Endothelial cell of umbilical vein (primary cell): ENCODE measurements around the gene PDLIM1. TPM values are rescaled to one million over a fixed set of nuclear protein-coding genes. Genes with fewer than 3 reads are reported as not detected.

ENCODE experiments used
- BruUV-seq: library from RNA; stranded (reverse); fragments of 400-500 nt; replicated peaks from 2 replicates; lab custom pipeline; 2021; lab: Mats Ljungman, UMichigan
- CTCF ChIA-PET: fragments of 300-600, 350-600 bp; sonication (Branson Sonifier 250); formaldehyde crosslinking; loops from one replicate; lab custom pipeline; 2021; ENCODE audit warnings: antibody characterized with exemption, inconsistent platforms; lab: Charles Lee
- POLR2A ChIA-PET: fragments of 300-600, 350-600 bp; sonication (Branson Sonifier 250); formaldehyde crosslinking; loops from one replicate; lab custom pipeline; 2021; ENCODE audit warnings: antibody characterized with exemption, inconsistent platforms; lab: Charles Lee
- DNase-seq: peaks from one replicate; pipeline ENCODE4 v3.0.0-alpha.2; 2011; ENCODE audit warnings: low read depth, low spot score
- FAIRE-seq: peaks from 2 replicates; lab custom pipeline; 2011; peaks lifted over from hg19 to GRCh38; lab: Jason Lieb, UNC
- H2AFZ ChIP-seq: 2 replicates; pipeline ENCODE4 v1.6.0; 2012; ENCODE audit warnings: low read depth, low read length, control low read depth, inconsistent platforms
- H3K27ac ChIP-seq: 2 replicates; pipeline ENCODE4 v1.5.1; 2011; ENCODE audit warnings: low read depth, mild to moderate bottlenecking, control low read depth, low read length, moderate library complexity; ENCODE audit not compliant: insufficient read depth
- H3K27me3 ChIP-seq, 2 experiments: 2 replicates each; pipeline versions ENCODE4 v1.6.0 to v1.6.1; 2011; ENCODE audit warnings: low read length in 2 of 2, mixed read lengths in 1 of 2; ENCODE audit not compliant: control insufficient read depth in 2 of 2, insufficient read depth in 2 of 2
- H3K36me3 ChIP-seq, 2 experiments: 2 replicates in 1 of 2; 3 replicates in 1 of 2; pipeline ENCODE4 v1.5.1; 2011; ENCODE audit warnings: low read length in 2 of 2, mild to moderate bottlenecking in 1 of 2, moderate library complexity in 1 of 2; ENCODE audit not compliant: control insufficient read depth in 2 of 2, insufficient read depth in 2 of 2; ENCODE audit errors: extremely low read depth in 1 of 2
- H3K4me1 ChIP-seq: 3 replicates; pipeline ENCODE4 v1.5.1; 2011; ENCODE audit warnings: mild to moderate bottlenecking, low read length; ENCODE audit not compliant: control insufficient read depth, insufficient read depth; ENCODE audit errors: extremely low read depth
- H3K4me2 ChIP-seq: 2 replicates; pipeline ENCODE4 v1.6.1; 2011; ENCODE audit warnings: low read length, control low read depth, mixed read lengths; ENCODE audit not compliant: insufficient read depth
- H3K4me3 ChIP-seq, 3 experiments: fragments of 200-600 bp in 1 of 3; sonication (generic), shearing (Covaris generic) in 1 of 3; replicated peaks in 1 of 3; 2 replicates each; pipeline ENCODE4 v1.5.1; 2011 to 2016; ENCODE audit warnings: control low read depth in 3 of 3, low read length in 3 of 3, mild to moderate bottlenecking in 2 of 3, inconsistent platforms in 1 of 3, low read depth in 1 of 3, moderate library complexity in 1 of 3; ENCODE audit not compliant: insufficient read depth in 1 of 3
- H3K79me2 ChIP-seq: 2 replicates; pipeline ENCODE4 v1.6.0; 2012; ENCODE audit warnings: low read length, inconsistent platforms; ENCODE audit not compliant: control insufficient read depth, insufficient read depth
- H3K9ac ChIP-seq: replicated peaks from 2 replicates; pipeline ENCODE3; 2011; ENCODE audit warnings: low read length, control low read depth; ENCODE audit not compliant: insufficient read depth; ENCODE audit errors: extremely low read depth
- H3K9me1 ChIP-seq: replicated peaks from 3 replicates; pipeline ENCODE4 v1.6.0; 2011; ENCODE audit warnings: mild to moderate bottlenecking, low read length; ENCODE audit not compliant: control insufficient read depth, insufficient read depth; ENCODE audit errors: extremely low read depth
- H3K9me3 ChIP-seq: replicated peaks from 2 replicates; pipeline ENCODE4 v1.5.1; 2012; ENCODE audit warnings: low read length, inconsistent platforms; ENCODE audit not compliant: control insufficient read depth, insufficient read depth
- H4K20me1 ChIP-seq: replicated peaks from 2 replicates; pipeline ENCODE3; 2011; ENCODE audit warnings: mild to moderate bottlenecking, low read length; ENCODE audit not compliant: control insufficient read depth, insufficient read depth; ENCODE audit errors: extremely low read depth
- CTCF ChIP-seq, 2 donors: IDR thresholded peaks; 1 replicate in 1 of 2; 2 replicates in 1 of 2; pipeline ENCODE4 v1.5.1; 2011; ENCODE audit warnings: low read length in 2 of 2, mild to moderate bottlenecking in 2 of 2, moderate library complexity in 2 of 2, control low read depth in 1 of 2, inconsistent platforms in 1 of 2, low read depth in 1 of 2; ENCODE audit not compliant: insufficient read depth in 1 of 2; ENCODE audit errors: extremely low read depth in 1 of 2
- EZH2 ChIP-seq: IDR thresholded peaks from 2 replicates; pipeline ENCODE4 v1.6.1; 2012; ENCODE audit warnings: borderline replicate concordance, low read depth, mild to moderate bottlenecking, moderate library complexity, low read length, inconsistent platforms; ENCODE audit not compliant: severe bottlenecking
- FOS ChIP-seq: IDR thresholded peaks from 2 replicates; pipeline ENCODE4 v1.6.1; 2011; ENCODE audit warnings: mild to moderate bottlenecking, low read length, moderate library complexity, borderline replicate concordance; ENCODE audit not compliant: insufficient read depth
- GATA2 ChIP-seq: IDR thresholded peaks from 2 replicates; pipeline ENCODE4 v1.7.0; 2011; ENCODE audit warnings: low read depth, mild to moderate bottlenecking, moderate library complexity, mixed read lengths, low read length; ENCODE audit not compliant: insufficient read length, insufficient read depth
- MYC ChIP-seq: IDR thresholded peaks from one replicate; pipeline ENCODE4 v1.6.1; 2011; ENCODE audit warnings: mild to moderate bottlenecking, low read depth, low read length
- POLR2A ChIP-seq: IDR thresholded peaks from 2 replicates; pipeline ENCODE4 v1.6.1; 2012; ENCODE audit warnings: low read depth, mild to moderate bottlenecking, control low read depth, low read length
- POLR2AphosphoS5 ChIP-seq: IDR thresholded peaks from 2 replicates; pipeline ENCODE4 v1.6.1; 2012; ENCODE audit warnings: low read depth, mild to moderate bottlenecking, control low read depth, low read length, moderate library complexity; ENCODE audit not compliant: insufficient read depth
- dilution Hi-C: fragments of 300-500 bp; cut with MboI; formaldehyde crosslinking; loops from one replicate; pipeline ENCODE4 v1.15.0; 2019; ENCODE audit warnings: low sequenced_read_pairs; ENCODE audit not compliant: extremely low pct_ligation_motif_present
- intact Hi-C: fragments of 100-400 bp; cut with micrococcal nuclease; formaldehyde crosslinking; loops from one replicate; pipeline ENCODE4 v1.10.0; 2022
- polyA plus RNA-seq, 4 experiments: library from polyadenylated mRNA; depleted of rRNA in 3 of 4; stranded (reverse) in 3 of 4; unstranded in 1 of 4; fragments of >200 nt; gene quantifications; 2 replicates each; pipeline versions ENCODE4 v1.2.1 to v1.2.3, GENCODE V29; 2011 to 2012; ENCODE audit warnings: missing spikeins in 1 of 4
- total RNA-seq: library from RNA; stranded (reverse); gene quantifications from 2 replicates; pipeline ENCODE4 v1.2.3, GENCODE V29; 2021

PDLIM1 gene
- total and polyA plus RNA-seq, 2 donors (not counting 3 experiments of a cell fraction or from before 2014, with no cell fraction given) = 91.1 to 122 TPM

- peaks cover 26% of the 10 kb centered on the region for H3K4me1 ChIP-seq
- H3K9me3 ChIP-seq = no peaks in the 10 kb centered on the region
- H3K9ac ChIP-seq = no peak overlapping the region
- ChIA-PET POLR2A (interaction anchor here (0.6 kb wide), 1 partner anchor 31 kb away, joined by 4 read pairs; no protein-coding TSS in a partner anchor), CTCF (interaction anchor here (0.7 to 1.6 kb wide), 3 partner anchors 76 to 110 kb away, joined by 3 to 9 read pairs (median 7); no protein-coding TSS in a partner anchor)
- intact Hi-C loops (no loop called here), dilution Hi-C loops (no loop called here)
- H3K4me2 ChIP-seq = no peak overlapping the region
- no peak overlapping the region for H3K27ac ChIP-seq
- no peak overlapping the region for H3K4me3 ChIP-seq
- peaks cover 5% of the 10 kb centered on the region for H3K79me2 ChIP-seq
- H3K27me3 ChIP-seq = no peaks in the 10 kb centered on the region
- no peak for FAIRE-seq
- H3K9me1 ChIP-seq = no peaks in the 10 kb centered on the region
- H2AFZ ChIP-seq = no peak overlapping the region
- no peaks in the 10 kb centered on the region for H3K36me3 ChIP-seq
- TF ChIP-seq MYC (no peak), POLR2A (no peak), FOS (no peak), CTCF (IDR thresholded peaks at IDR 0.05; ENCODE audit: extremely low read depth in 1 of 2, insufficient read depth in 1 of 2, low read depth in 1 of 2, low read length in 2 of 2) (no peak), POLR2AphosphoS5 (no peak), GATA2 (no peak), EZH2 (no peak)
- no peaks in the 10 kb centered on the region for H4K20me1 ChIP-seq
- DNase-seq = no peak
- no TSS peak for BruUV-seq
These were observed 37.1 kb downstream of the PDLIM1 start for GRCh38 chr10:95253686-95254085.
